SK-N-MC (cell line): ENCODE data around the gene SPTSSA.
"Not testable (repeated sequence)": the region's sequence is repeated elsewhere in the genome, so short reads cannot be mapped to it uniquely, and the experiment has no call there.

Experiments used
- DNase-seq: peaks from one replicate; pipeline ENCODE4 v3.0.0-alpha.2; 2011; ENCODE audit warnings: low read depth, low spot score
- H3K27ac ChIP-seq: fragments of 200-600 bp; sonication (generic); 2 replicates; pipeline ENCODE4 v1.5.1; 2016; ENCODE audit warnings: mixed run types
- H3K36me3 ChIP-seq: fragments of 200-600 bp; sonication (generic); 2 replicates; pipeline ENCODE4 v1.6.1; 2017; ENCODE audit warnings: antibody characterized with exemption, low read length, mixed read lengths; ENCODE audit not compliant: insufficient read depth
- H3K4me3 ChIP-seq: fragments of 200-600 bp; sonication (generic); 2 replicates; pipeline ENCODE4 v1.5.1; 2016
- H3K9ac ChIP-seq: fragments of 200-600 bp; sonication (generic); 2 replicates; pipeline ENCODE4 v1.8.0; 2017; ENCODE audit warnings: mixed run types, mixed read lengths; ENCODE audit not compliant: insufficient read length
- H3K9me3 ChIP-seq: fragments of 200-600 bp; sonication (generic); 2 replicates; pipeline ENCODE4 v1.6.1; 2017; ENCODE audit warnings: low read depth, mild to moderate bottlenecking, antibody characterized with exemption, low read length, moderate library complexity, mixed read lengths
- EZH2 ChIP-seq: fragments of 200-600 bp; sonication (generic); IDR thresholded peaks from one replicate; pipeline ENCODE4 v1.6.1; 2017; ENCODE audit warnings: antibody characterized with exemption
- FOXP2 ChIP-seq: optimal IDR thresholded peaks from 2 replicates; pipeline ENCODE3; 2011; ENCODE audit warnings: mild to moderate bottlenecking, moderate library complexity; ENCODE audit not compliant: insufficient read depth; ENCODE audit errors: extremely low read length, control extremely low read depth
- POLR2AphosphoS5 ChIP-seq: IDR thresholded peaks from 2 replicates; pipeline ENCODE4 v1.6.1; 2012; ENCODE audit warnings: mild to moderate bottlenecking, low read depth, low read length, borderline replicate concordance

SPTSSA gene

DNA sequence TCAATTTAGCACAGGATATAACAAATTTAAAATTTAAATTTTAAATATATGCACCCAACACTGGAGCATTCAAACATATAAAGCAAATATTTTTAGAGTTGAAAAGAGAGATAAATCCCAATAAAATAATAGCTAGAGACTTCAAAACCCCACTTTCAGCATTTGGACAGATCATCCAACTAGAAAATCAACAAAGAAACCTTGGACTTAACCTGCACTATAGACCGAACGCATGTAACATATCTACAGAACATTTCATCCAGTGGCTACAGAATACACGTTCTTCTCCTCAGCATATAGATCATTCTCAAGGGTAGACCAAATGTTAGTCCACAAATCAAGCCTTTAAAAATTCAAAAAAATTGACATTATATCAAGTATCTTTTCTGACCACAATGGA is 64.0 kb downstream of the SPTSSA start:
- H3K9ac ChIP-seq: no peak overlapping the region
- DNase-seq: no peak
- H3K9me3 ChIP-seq: no peaks in the 10 kb centered on the region
- TF ChIP-seq POLR2AphosphoS5: no peak
- TF ChIP-seq EZH2: no peak
- no peak for TF ChIP-seq FOXP2
- H3K36me3 ChIP-seq: no peaks in the 10 kb centered on the region
- no peak overlapping the region for H3K4me3 ChIP-seq
- H3K27ac ChIP-seq: no peak overlapping the region

DNA sequence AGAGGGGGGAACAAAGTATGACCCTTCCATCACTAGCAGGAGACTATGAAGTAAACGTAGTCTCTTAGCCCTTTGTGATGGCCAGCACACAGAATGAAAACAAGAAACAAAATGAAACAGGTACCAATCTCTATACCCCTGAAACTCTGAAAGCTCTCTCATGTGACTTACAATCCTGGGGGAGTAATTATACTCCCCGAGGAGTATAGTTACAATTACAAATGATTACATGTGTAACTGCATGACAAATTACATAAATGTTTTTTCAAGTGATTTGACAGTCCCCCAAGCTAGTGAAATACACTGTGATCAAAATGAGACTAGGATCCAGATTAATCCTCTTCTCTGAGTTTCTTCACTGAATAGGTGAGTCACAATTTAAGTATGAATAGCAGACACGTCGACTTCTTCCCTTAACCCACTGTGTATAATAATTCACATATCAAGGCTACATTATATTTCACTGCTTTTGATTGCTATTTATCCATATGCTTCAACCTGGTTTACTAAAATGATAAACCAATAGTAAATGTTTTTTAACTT is 74.0 kb downstream of the SPTSSA start:
- no peak for DNase-seq

DNA sequence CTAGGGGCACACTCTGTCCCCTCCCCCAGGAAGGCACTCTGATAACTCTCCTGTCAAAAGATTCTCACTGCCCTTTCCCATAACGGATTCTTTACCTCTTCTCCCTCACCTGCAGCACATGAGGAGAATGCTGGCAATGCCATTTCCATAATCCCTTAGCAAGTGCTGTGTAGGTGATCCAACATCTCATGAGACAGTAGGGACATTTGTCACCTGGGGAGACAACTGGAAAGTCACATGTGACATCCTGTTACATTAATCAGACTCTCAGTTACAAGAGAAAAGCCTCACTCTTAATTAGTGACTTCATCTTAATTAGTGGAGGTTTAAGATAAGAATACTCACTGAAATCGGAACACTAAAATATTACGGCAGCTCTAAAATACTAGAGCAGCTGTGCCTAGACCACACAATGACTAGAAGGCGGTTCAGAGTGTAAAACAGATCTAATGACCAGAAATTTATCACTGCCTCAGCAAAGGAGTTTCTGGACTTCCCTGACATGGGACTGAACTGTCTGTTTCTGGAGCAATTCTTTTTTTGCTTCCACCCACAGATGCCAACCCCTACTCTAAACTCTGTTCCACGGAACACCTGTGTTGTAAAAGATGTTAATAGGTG is 75.1 kb downstream of the SPTSSA start:
- no peak for TF ChIP-seq FOXP2
- no peak for TF ChIP-seq POLR2AphosphoS5
- no peak for TF ChIP-seq EZH2
- Histone ChIP-seq H3K36me3 (no peaks in the 10 kb centered on the region), H3K9me3 (no peaks in the 10 kb centered on the region), H3K27ac (no peak overlapping the region), H3K4me3 (no peak overlapping the region), H3K9ac (no peak overlapping the region)
- DNase-seq: no peak

More for the DNA sequence above, 74.0 kb downstream of the SPTSSA start:
- Histone ChIP-seq H3K4me3 (no peak overlapping the region), H3K9me3 (no peaks in the 10 kb centered on the region), H3K36me3 (no peaks in the 10 kb centered on the region), H3K27ac (no peak overlapping the region), H3K9ac (no peak overlapping the region)
- TF ChIP-seq POLR2AphosphoS5 (no peak), EZH2 (no peak), FOXP2 (no peak)

DNA sequence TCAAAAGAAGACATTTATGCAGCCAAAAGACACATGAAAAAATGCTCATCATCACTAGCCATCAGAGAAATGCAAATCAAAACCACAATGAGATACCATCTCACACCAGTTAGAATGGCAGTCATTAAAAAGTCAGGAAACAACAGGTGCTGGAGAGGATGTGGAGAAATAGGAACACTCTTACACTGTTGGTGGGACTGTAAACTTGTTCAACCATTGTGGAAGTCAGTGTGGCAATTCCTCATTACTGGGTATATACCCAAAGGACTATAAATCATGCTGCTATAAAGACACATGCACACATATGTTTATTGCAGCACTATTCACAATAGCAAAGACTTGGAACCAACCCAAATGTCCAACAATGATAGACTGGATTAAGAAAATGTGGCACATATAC is 76.2 kb downstream of the SPTSSA start:
- H3K36me3 ChIP-seq, DNase-seq, H3K9me3 ChIP-seq, H3K4me3 ChIP-seq, H3K9ac ChIP-seq, H3K27ac ChIP-seq: not testable (repeated sequence)

DNA sequence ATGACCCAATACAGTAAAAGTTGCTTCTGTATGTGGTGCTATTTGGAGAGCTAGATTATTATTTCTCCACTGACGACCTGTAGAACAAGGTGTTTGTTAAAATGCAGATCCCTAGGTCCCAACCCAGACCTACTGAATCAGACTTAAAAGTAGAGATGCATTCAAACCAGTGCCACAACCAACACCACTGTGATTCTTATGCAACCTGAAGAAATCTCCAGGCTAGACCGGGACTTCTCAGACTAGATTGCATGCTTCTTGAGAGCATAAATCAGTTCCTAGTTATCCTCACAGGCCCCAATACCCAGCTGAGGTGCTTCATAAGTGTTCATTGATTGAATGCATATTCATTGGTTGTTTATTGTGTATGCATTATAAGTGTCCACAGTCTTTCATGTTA is 78.2 kb downstream of the SPTSSA start:
- no peaks in the 10 kb centered on the region for H3K9me3 ChIP-seq
- no peak overlapping the region for H3K27ac ChIP-seq
- H3K4me3 ChIP-seq: no peak overlapping the region
- TF ChIP-seq EZH2: no peak
- no peak for TF ChIP-seq POLR2AphosphoS5
- no peak for TF ChIP-seq FOXP2
- H3K9ac ChIP-seq: no peak overlapping the region
- H3K36me3 ChIP-seq: no peaks in the 10 kb centered on the region
- no peak for DNase-seq
